Fibroblast of skin of left quadriceps (primary cell): ENCODE measurements around the gene ACAP3.

ENCODE experiments used
- DNase-seq, 2 experiments: peaks; one replicate each; pipeline ENCODE4 v3.0.0-alpha.2; 2013; ENCODE audit warnings: low read depth in 2 of 2

Gene ACAP3

GRCh38 chr1:1314678-1315335 lies 7.1 kb upstream of the ACAP3 start:
- DNase-seq, result no peak

GRCh38 chr1:1314237-1314586 lies 6.5 kb upstream of the ACAP3 start:
- DNase-seq, result no peak

DNA sequence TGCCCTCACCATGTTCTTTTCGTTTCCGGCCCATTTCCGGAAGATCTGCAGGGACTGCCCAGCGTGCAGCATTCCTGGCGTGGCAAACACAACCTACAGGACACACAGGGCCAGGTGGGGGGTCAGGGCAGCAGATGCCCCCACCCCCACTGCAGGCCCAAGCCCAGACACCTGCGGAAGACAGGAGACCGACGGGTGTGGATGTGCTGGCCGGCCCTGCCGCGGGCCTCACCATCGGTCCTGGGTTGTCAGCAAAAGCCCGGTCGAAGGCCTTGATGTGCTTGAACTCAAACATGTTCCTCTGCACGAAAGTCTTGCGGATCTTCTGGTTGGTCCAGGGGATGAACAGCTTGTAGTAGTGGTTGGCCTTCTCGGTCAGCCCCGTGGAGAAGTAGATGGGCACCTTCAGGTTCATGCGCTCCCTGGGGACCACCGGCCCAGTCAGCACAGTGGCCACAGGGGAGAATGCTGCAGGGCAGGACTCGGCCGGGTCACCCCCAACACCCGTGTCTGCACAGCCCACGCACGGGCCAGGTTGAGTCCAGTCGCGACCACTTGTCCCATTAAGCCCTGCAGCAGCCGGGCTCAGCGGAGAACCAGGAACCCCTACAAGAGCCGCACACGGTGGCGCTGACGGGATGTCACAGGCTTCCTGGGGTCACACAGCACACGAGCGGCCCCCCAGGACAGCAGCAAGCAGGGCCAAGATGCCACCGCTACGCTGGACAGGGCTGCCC lies 5.9 kb upstream of the ACAP3 start:
- no peak for DNase-seq

GRCh38 chr1:1312450-1313314 lies 5.0 kb upstream of the ACAP3 start:
- no peak for DNase-seq

GRCh38 chr1:1311107-1312104 lies 3.7 kb upstream of the ACAP3 start:
- DNase-seq, result no peak

- DNase-seq, result no peak
These were observed 2.8 kb upstream of the ACAP3 start for GRCh38 chr1:1310476-1311053.

DNA sequence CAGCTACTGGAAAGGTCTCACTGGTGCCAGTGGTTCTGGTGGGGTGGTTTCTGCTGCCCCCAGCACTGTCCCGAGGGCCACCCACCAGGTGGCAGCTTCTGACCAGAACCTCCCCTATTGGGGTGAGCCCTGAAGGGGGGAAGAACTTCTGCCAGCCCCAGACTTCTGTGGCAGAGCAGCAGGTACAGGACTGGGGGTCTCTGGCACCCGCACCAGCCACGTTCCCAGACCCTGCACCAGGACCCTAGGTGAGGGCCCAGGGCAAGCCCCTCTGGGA lies 2.3 kb upstream of the ACAP3 start:
- DNase-seq, result no peak

DNA sequence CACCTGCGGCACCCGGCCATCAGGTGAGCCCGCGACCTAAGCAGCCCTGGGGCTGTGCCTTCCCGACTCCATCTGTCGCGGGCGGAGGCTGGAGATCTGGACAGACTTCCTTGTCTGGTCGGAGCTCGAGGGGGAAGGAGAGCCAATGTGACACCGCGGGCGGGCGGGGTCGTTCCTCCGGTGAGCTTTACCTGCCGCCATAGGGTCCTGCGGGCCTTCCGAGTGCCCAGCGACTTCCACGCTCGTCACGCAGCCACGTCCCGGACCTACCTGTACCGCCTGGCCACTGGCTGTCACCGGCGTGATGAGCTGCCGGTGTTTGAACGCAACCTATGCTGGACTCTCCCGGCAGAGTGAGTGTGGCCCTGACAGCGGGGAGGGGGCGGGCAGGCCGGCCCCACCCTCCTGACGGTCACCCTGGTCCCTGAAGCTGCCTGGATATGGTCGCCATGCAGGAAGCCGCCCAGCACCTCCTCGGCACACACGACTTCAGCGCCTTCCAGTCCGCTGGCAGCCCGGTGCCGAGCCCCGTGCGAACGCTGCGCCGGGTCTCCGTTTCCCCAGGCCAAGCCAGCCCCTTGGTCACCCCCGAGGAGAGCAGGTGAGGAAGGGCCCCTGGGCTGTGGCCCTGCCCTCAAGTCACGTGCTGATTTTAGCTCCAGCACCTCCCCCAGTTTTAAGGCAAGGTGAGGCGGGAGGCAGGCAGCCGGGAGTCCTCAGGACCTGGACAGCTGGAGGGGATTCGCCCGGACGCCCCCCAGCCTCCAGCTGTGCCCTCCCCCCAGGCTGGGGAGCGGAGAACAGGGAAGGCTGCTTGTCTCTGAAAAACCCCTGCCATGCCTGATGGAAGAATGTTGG lies 1.8 kb upstream of the ACAP3 start:
- no peak for DNase-seq

- no peak for DNase-seq
These were observed 1.1 kb upstream of the ACAP3 start for GRCh38 chr1:1308756-1309250.

DNA sequence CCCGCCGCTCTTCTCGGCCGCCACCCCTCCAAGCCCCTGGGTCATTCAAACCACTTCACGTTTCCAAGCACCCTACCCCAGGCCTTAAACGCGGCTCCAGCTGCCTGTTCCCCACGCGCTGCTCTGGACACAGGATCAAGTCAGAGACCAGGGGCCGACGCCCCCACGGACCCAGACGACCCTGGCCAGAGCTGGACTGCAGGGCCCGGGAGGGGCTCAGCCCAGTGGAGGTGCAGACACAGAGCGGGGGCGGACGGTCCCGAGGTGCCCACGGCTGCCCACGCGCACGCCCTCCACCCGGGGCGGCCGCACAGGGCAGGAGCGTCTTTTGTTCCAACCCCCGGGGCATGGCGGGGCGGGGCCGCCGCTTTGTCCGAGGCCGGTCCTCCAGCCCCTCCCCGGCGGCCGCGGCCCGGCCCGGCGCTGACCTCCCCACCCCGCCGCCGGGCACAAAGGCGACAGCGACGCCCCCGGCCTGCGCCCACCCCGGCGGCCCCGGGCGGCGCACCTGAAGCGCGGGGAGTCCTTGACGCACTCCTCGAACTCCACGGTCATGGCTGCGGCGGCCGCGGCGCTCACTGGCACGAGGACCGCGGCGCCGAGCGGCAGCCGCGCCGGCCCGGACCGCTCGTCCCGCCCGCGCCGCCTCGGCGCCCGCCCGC lies 338 bp downstream of the ACAP3 start:
- DNase-seq, result no peak

DNA sequence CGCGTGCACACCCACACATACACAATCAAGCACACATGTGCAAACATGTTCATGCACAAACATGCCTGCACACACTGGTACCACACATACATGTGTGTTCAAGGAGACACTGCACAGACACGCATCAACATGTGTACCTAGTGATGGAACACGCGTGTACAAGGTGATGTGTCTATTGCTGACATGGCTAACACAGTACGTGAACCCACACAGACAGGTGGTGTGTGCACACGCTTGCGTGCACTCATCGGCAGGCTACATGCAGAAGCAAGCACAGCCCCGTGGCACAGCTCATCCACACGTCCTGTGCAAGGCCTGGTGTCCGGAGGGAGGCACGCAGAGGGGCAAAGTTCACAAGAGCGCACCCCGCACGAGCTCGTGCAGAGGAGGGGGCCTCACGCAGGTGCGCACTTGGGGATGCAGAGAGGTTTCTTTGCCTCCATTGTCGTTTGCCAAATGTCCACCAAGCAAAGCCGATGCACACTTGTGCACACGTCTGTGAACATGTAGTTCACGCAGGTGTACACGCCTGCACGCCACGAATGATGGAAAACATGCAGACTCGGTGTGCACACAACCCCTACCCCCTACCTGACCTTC lies 969 bp downstream of the ACAP3 start:
- DNase-seq, result no peak

DNA sequence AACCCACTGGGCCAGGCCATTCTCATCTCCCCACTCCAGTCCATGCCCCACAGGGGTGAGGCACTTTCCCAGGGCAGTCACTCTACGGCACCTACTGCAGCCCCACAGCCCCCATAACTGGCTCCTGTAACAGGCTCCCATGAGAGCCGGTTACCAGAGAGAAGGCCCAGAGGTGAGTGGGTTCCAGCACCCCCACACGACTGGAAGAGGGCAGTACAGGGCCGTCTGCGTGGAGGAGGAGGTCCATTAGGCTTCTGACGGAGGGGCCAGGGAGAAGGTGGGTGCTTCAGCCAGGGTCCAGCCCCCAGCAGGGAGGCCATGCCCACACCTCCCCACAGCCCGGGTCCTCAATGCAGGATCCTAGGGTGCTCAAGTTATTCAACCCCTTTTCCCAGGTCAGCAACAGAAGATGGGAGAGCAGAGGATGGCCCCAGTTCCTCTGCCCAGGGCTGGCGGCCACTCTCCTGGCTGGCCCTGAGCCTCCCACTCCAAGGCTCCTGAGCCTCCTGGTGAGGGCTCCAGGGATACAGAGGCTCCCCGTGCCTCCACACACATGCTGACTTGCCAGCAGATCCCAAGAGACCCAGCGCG lies 1.6 kb downstream of the ACAP3 start:
- DNase-seq, result no peak

DNA sequence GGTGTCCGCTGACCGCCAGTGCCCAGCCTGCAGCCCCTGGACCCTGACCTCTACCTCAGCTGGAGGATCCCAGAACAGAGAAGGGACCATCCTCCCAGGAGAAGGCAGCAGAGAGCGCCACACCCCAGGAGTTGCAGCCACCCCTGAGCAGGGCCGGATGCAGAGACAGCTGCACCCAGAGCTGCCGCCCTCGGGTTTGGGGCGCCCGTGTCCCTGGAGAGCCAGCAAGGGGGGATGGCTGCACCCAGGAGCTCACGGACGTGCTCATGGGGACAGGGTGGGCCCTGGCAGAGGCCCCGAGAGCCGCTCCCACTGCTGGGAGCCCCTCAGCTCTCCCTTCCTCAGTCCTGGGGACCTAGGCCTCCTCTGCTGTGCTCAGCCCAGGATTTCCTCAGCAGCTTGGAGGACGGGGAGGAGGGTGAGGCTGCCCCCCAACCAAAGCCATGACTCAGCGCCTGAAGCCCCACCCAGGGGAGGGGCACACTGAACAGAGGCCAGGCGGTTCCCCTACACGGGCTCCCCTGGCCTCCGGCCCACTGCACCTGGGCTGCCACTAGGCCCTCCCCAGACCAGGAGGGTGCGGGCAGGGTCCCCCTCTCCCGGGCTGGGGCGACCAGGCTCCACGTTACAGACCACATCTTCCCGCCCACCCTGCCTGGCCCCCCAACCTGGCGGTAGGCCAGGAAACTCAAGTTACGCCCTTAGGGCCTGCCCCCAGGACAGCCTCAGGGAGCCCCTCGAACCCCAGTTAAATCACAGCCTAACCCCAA lies 2.2 kb downstream of the ACAP3 start:
- peak; percentile 49 to 54 for DNase-seq

- DNase-seq, result peak; percentile 53 to 60
These were observed 3.1 kb downstream of the ACAP3 start for GRCh38 chr1:1304331-1305299.

- DNase-seq, result no peak
These were observed 4.0 kb downstream of the ACAP3 start for GRCh38 chr1:1303736-1304135.

- DNase-seq, result no peak
These were observed 4.7 kb downstream of the ACAP3 start for GRCh38 chr1:1302951-1303509.

DNA sequence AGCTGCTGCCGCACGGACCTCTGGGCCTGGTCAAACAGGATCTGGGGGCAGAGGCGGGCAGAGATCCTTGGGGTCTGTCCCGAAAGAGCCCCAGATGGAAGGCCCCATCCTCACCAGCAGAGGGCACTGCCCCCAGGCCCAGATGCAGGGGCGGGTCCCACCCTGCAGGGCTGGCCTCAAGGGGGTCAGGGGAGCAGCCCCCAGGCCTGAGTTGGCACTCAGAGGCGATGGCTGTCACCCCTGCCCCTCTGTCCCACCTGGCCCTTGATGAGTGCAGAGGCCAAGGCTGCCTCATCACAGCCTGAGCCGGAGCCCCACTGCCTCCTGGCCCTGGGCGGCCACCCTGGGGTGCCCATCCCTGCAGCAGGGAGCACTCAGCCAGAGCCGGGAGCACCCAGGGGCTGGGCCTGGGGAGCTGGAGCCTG lies 5.7 kb downstream of the ACAP3 start:
- no peak for DNase-seq
